ENCODE data around the gene LPCAT1. TPM values are rescaled to one million over a fixed set of nuclear protein-coding genes. Genes with fewer than 3 reads are reported as not detected.

The LPCAT1 gene
- total RNA-seq, 1 donor: 41.3 TPM

DNA sequence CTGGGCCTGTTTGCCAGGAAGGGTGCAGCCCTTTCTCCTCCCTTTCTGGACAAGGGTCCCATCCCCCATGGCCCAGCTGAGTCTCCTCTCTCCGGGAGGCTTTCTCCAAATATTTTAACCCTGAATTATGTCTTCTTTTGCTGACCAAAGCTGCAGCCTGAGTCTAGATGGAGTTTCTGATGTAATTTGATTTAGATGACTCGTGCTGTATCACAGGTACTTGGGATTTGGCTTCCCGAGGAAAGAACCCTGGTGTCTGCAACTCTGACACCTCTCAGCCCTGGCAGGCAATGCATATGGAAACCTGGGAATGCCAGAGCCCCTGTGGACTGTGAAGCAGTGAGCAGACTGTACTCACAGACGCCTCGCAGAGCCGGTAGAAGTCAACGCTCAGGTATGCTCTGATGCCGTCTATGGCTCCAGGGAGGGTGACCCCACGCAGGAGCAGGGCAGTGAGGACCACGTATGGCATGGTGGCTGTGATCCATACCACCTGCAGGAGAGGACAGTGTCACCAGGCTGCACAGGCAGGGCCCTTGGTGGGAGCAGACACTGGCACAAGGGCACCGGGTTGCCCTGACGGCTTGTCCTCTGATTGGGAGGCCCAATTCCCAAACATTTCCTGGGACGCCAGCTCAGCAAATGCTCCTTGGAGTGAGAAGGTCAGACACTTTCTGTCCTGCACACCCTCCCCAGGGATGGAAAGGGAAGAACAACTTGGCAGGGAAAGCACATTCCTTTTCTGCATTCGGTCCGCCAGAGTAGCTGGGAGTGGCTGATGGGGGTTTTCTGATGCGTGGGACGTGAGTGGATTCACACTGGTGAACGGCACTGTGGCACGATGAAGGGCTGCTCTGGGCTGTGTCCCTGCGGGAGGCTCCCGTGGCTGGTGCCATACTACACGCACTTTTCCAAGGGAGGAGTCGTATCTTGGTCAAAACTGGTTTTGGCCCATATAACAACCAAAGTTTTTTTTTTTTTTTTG is 103.3 kb downstream of the LPCAT1 start:
- H3K4me3 ChIP-seq (ENCODE audit: low read depth, low read length): no peak overlapping the region
- TF ChIP-seq CTCF (IDR thresholded peaks at IDR 0.05; ENCODE audit: insufficient read depth, low read length): no peak
- peak; percentile 1 for DNase-seq (ENCODE audit: low read depth)

DNA sequence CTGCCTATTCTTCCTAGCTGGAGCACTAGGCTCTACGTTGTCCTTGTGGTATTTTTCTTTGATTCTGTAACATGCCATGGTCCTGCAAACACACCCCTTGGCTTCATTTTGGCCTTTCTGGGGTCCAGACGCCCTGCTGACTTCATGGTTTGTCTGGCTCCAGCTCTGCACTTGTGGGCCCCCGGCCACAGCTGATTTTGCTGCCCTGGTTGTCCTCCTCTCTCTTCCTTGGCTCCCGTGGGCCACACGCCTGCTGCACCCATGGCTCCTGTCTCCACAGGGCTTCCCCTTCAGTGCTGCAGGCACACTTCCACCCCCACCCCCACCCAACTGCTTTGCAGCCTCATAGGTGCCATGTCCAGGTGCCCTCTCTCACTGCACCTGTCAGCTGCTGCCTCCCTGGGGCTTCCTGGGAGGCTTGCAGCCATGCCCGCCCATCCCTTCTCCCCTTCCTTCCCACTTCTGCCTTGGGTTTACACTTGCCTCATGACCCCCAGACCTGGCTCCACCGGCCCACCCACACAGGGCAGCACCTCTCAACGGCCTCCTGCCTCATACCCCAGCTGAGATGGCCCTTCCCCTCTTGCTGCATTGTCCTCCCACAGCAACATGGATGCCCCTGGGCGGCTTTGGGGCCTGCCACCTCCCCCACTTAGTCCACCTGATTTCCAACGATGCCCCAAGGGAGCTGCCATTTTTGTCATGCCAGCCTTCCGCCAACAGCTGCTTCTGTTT is 104.1 kb downstream of the LPCAT1 start:
- no peak overlapping the region for H3K4me3 ChIP-seq (ENCODE audit: low read depth, low read length)
- no peak for TF ChIP-seq CTCF (IDR thresholded peaks at IDR 0.05; ENCODE audit: insufficient read depth, low read length)
- no peak for DNase-seq (ENCODE audit: low read depth)

GRCh38 chr5:1418921-1419280 is 104.9 kb downstream of the LPCAT1 start:
- H3K4me3 ChIP-seq (ENCODE audit: low read depth, low read length): no peak overlapping the region
- no peak for TF ChIP-seq CTCF (IDR thresholded peaks at IDR 0.05; ENCODE audit: insufficient read depth, low read length)
- no peak for DNase-seq (ENCODE audit: low read depth)

DNA sequence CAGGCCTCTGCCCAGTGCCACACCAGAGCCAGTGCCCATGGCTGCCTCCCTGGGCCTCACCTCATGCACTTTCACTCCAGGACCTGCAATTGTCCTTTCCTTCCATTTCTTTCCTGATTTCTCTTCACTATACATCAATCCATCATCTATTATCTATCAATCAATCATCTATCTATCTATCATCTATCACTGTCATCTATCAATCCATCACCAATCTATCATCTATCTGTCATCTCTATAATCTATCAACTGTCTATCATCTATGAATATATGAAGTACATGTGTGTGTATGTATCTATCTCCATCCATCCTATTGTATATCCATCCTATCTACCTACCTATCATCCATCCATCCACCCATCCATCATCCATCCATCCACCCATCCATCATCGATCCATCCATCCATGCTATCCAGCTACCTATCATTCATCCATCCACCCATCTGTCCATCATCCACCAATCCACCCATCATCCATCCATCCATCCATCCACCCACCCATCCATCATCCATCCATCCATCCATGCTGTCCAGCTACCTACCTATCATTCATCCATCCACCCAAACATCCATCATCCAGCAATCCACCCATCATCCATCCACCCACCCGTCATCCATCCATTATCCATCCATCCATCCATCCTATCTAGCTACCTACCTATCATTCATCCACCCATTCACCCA is 105.4 kb downstream of the LPCAT1 start:
- TF ChIP-seq CTCF (IDR thresholded peaks at IDR 0.05; ENCODE audit: insufficient read depth, low read length): no peak
- no peak overlapping the region for H3K4me3 ChIP-seq (ENCODE audit: low read depth, low read length)
- no peak for DNase-seq (ENCODE audit: low read depth)

DNA sequence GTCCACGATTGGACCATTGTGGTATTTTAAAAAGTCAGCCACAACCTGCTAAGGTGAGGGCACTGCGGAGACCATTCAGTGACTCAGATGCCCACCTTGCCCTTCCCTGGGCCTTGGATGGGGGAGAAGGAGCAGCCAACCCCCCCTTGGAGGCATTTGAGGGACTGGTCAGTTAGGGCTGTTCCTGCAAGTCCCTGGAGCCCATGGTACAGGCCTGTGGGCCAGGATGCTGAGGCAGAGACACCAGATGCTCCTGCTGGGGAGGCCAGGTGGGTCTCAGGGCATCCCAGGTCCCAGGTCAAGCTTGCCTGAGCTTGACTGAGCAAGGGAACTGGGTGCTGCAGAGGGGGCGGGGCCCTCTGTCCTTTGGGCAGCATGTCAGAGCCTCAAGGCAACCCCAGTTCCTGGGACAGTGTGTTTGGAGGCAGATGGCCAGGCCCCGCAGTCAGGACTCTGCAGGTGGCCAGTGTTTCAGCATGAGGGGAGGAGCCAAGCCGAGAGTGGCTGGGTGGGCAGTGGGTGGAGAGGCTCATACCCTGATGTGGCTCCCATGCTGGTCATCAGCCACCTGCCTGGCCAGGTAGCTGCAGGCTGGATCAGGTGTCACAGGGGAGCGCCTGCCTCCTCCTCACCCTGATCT is 106.1 kb downstream of the LPCAT1 start:
- DNase-seq (ENCODE audit: low read depth): no peak
- TF ChIP-seq CTCF (IDR thresholded peaks at IDR 0.05; ENCODE audit: insufficient read depth, low read length): no peak

DNA sequence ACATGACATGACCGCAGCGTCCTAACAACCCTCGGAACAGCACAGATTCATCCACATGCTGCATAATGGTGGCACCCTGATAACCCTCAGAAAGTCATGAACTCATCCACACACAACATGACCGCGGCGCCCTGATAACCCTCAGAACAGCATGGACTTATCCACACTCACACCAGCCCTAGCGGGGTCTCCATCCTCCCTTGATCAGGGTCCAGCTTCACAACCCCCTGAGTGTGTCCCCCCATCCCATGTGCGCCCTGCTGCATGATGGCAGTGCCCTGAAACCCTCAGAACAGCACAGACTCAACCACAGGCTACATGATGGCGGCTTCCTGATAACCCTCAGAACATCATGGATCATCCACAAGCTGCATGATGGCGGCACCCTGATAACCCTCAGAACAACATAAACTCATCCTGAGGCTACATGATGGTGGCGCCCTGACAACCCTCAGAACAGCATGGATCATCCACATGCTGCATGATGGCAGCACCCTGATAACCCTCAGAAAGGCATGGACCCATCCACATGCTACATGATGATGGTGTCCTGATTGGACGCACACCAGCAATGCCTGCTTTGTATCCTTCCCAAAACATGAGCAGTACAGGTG is 106.8 kb downstream of the LPCAT1 start:
- TF ChIP-seq CTCF (IDR thresholded peaks at IDR 0.05; ENCODE audit: insufficient read depth, low read length): no peak
- H3K4me3 ChIP-seq (ENCODE audit: low read depth, low read length): no peak overlapping the region
- no peak for DNase-seq (ENCODE audit: low read depth)

More for the DNA sequence above, 106.1 kb downstream of the LPCAT1 start:
- H3K4me3 ChIP-seq (ENCODE audit: low read depth, low read length): no peak overlapping the region

All from fibroblast of the aortic adventitia (primary cell).